IPS DF 19.7 (cell line): ENCODE results near the gene GREM2.

Experiments used
- DNase-seq: peaks from one replicate; pipeline ENCODE4 v3.0.0-alpha.2; 2013; ENCODE audit warnings: low read depth, low spot score

Gene GREM2

GRCh38 chr1:240611619-240612480, at the start of gene GREM2:
Gene GREM2, minus strand, starts transcription at chr1:240612155. Its CDS starts 118,680 bp downstream, at chr1:240493475.
- peak; percentile 20 for DNase-seq

- DNase-seq = no peak
These were observed 46.5 kb upstream of the GREM2 start for GRCh38 chr1:240658312-240658960.

GRCh38 chr1:240656531-240656930, 44.6 kb upstream of the GREM2 start:
- DNase-seq = no peak

GRCh38 chr1:240652961-240653409, 41.0 kb upstream of the GREM2 start:
- no peak for DNase-seq

- DNase-seq = no peak
These were observed 40.6 kb upstream of the GREM2 start for GRCh38 chr1:240652549-240652948.

GRCh38 chr1:240650877-240651276, 38.9 kb upstream of the GREM2 start:
- no peak for DNase-seq

- DNase-seq = no peak
These were observed 38.1 kb upstream of the GREM2 start for GRCh38 chr1:240649733-240650721.

GRCh38 chr1:240646571-240647240, 34.8 kb upstream of the GREM2 start:
- no peak for DNase-seq

- DNase-seq = no peak
These were observed 32.8 kb upstream of the GREM2 start for GRCh38 chr1:240644732-240645131.

- DNase-seq = no peak
These were observed 23.7 kb upstream of the GREM2 start for GRCh38 chr1:240635466-240636256.

GRCh38 chr1:240630409-240630808, 18.5 kb upstream of the GREM2 start:
- DNase-seq = no peak

- no peak for DNase-seq
These were observed 9.3 kb upstream of the GREM2 start for GRCh38 chr1:240621249-240621648.

- DNase-seq = no peak
These were observed 8.1 kb upstream of the GREM2 start for GRCh38 chr1:240619906-240620621.

GRCh38 chr1:240619357-240619756, 7.4 kb upstream of the GREM2 start:
- DNase-seq = no peak

GRCh38 chr1:240618946-240619345, 7.0 kb upstream of the GREM2 start:
- no peak for DNase-seq

GRCh38 chr1:240616018-240616417, 4.1 kb upstream of the GREM2 start:
- DNase-seq = no peak

- DNase-seq = no peak
These were observed 1.6 kb upstream of the GREM2 start for GRCh38 chr1:240613356-240614142.

- DNase-seq = no peak
These were observed 856 bp upstream of the GREM2 start for GRCh38 chr1:240612811-240613210.

GRCh38 chr1:240611228-240611618, 732 bp downstream of the GREM2 start:
- DNase-seq = no peak
